T-helper 17 cell (primary cell): ENCODE data around the gene PIGU. TPM values are rescaled to one million over a fixed set of nuclear protein-coding genes. Genes with fewer than 3 reads are reported as not detected.
"Not testable (repeated sequence)": the region's sequence is repeated elsewhere in the genome, so short reads cannot be mapped to it uniquely, and the experiment has no call there.

Source experiments
- ATAC-seq: fragments of 150-1000 bp; cut with Tn5 transposase; 2 replicates; pipeline ENCODE4 v1.10.0; 2021; ENCODE audit warnings: mild to moderate bottlenecking, moderate library complexity
- DNase-seq, 3 donors: peaks; one replicate each; pipeline versions ENCODE4 v3.0.0 to v3.0.0-alpha.2; 2020 to 2021
- H3K9me3 ChIP-seq: one replicate; pipeline ENCODE4 v1.7.0; 2013; ENCODE audit warnings: low read length, mild to moderate bottlenecking; ENCODE audit not compliant: control insufficient read depth, poor library complexity, severe bottlenecking
- H3K27ac Mint-ChIP-seq: one replicate; pipeline ENCODE4 v1.8.0; 2022; ENCODE audit warnings: mild to moderate bottlenecking, moderate library complexity, mixed read lengths
- H3K27me3 Mint-ChIP-seq: one replicate; pipeline ENCODE4 v1.8.0; 2022; ENCODE audit warnings: mixed read lengths
- H3K36me3 Mint-ChIP-seq: one replicate; pipeline ENCODE4 v1.8.0; 2022; ENCODE audit warnings: low read depth, mixed read lengths
- H3K4me1 Mint-ChIP-seq: one replicate; pipeline ENCODE4 v1.8.0; 2022; ENCODE audit warnings: mild to moderate bottlenecking, mixed read lengths
- H3K4me3 Mint-ChIP-seq: one replicate; pipeline ENCODE4 v1.8.0; 2022; ENCODE audit warnings: mild to moderate bottlenecking, moderate library complexity, mixed read lengths
- total RNA-seq, 4 donors: library from RNA in 2 of 4; stranded (reverse) in 2 of 4; gene quantifications; one replicate each; pipeline ENCODE4 v1.2.3 and lab custom pipeline; 2022 to 2026

PIGU gene
- total RNA-seq (10 to 100 TPM in 1 of 2 donors, 1 to 10 TPM in 1; 8.4 to 10.2 TPM), total RNA-seq (lab: John Stamatoyannopoulos, UW) (8.6 to 8.8 reads per million in 2 donors)

GRCh38 chr20:34676642-34677373 is at the start of gene PIGU:
TSS of gene PIGU (minus strand) at chr20:34677092. CDS start at chr20:34677085, 7 bp downstream.
- no peaks in the 10 kb centered on the region for H3K9me3 ChIP-seq
- Mint-ChIP-seq H3K27me3 (no peaks in the 10 kb centered on the region), H3K27ac (peak within 1 kb of the TSS; percentile 84), H3K36me3 (no peaks in the 10 kb centered on the region), H3K4me1 (peaks cover 18% of the 10 kb centered on the region), H3K4me3 (peak within 1 kb of the TSS; percentile 98)
- DNase-seq = peak; percentile 92 to 94 (median 93)
- peak; percentile 97 for ATAC-seq

- H3K4me3 Mint-ChIP-seq = no peak overlapping the region
- peaks cover 11% of the 10 kb centered on the region for H3K4me1 Mint-ChIP-seq
- DNase-seq = no peak
- no peaks in the 10 kb centered on the region for H3K9me3 ChIP-seq
- no peak for ATAC-seq
- H3K27me3 Mint-ChIP-seq = no peaks in the 10 kb centered on the region
- H3K27ac Mint-ChIP-seq = no peak overlapping the region
- peaks cover 15% of the 10 kb centered on the region for H3K36me3 Mint-ChIP-seq
Observed at GRCh38 chr20:34724172-34724571, 47.3 kb upstream of the PIGU start.

- Mint-ChIP-seq H3K36me3 (peaks cover 15% of the 10 kb centered on the region), H3K4me1 (peaks cover 11% of the 10 kb centered on the region)
- H3K9me3 ChIP-seq, DNase-seq, H3K27ac Mint-ChIP-seq, ATAC-seq, H3K4me3 Mint-ChIP-seq, H3K27me3 Mint-ChIP-seq: not testable (repeated sequence)
Observed at GRCh38 chr20:34722560-34722959, 45.7 kb upstream of the PIGU start.

GRCh38 chr20:34720266-34720665 is 43.4 kb upstream of the PIGU start:
- no peaks in the 10 kb centered on the region for H3K27me3 Mint-ChIP-seq
- DNase-seq (no peak), ATAC-seq (no peak)
- peaks cover 3% of the 10 kb centered on the region for H3K4me1 Mint-ChIP-seq
- peaks cover 2% of the 10 kb centered on the region for H3K36me3 Mint-ChIP-seq
- no peaks in the 10 kb centered on the region for H3K9me3 ChIP-seq
- no peak overlapping the region for H3K27ac Mint-ChIP-seq
- H3K4me3 Mint-ChIP-seq = no peak overlapping the region

- not testable (repeated sequence) for H3K9me3 ChIP-seq, DNase-seq, H3K4me1 Mint-ChIP-seq, H3K4me3 Mint-ChIP-seq, ATAC-seq, H3K27ac Mint-ChIP-seq, H3K27me3 Mint-ChIP-seq, H3K36me3 Mint-ChIP-seq
Observed at GRCh38 chr20:34719242-34720017, 42.5 kb upstream of the PIGU start.

- Mint-ChIP-seq H3K4me1 (peaks cover 8% of the 10 kb centered on the region), H3K27ac (no peak overlapping the region), H3K27me3 (no peaks in the 10 kb centered on the region), H3K36me3 (peaks cover 3% of the 10 kb centered on the region), H3K4me3 (no peak overlapping the region)
- DNase-seq (no peak), ATAC-seq (no peak)
- no peaks in the 10 kb centered on the region for H3K9me3 ChIP-seq
Observed at GRCh38 chr20:34717230-34718095, 40.6 kb upstream of the PIGU start.

- no peaks in the 10 kb centered on the region for H3K9me3 ChIP-seq
- Mint-ChIP-seq H3K36me3 (peaks cover 3% of the 10 kb centered on the region), H3K27me3 (no peaks in the 10 kb centered on the region), H3K4me3 (no peak overlapping the region), H3K27ac (no peak overlapping the region), H3K4me1 (peaks cover 12% of the 10 kb centered on the region)
- DNase-seq (no peak), ATAC-seq (no peak)
Observed at GRCh38 chr20:34716921-34717229, 40.0 kb upstream of the PIGU start.

- H3K36me3 Mint-ChIP-seq = peaks cover 3% of the 10 kb centered on the region
- H3K4me3 Mint-ChIP-seq = no peak overlapping the region
- peaks cover 15% of the 10 kb centered on the region for H3K4me1 Mint-ChIP-seq
- ATAC-seq (no peak), DNase-seq (no peak)
- H3K27ac Mint-ChIP-seq = peak overlapping the region; percentile 16
- no peaks in the 10 kb centered on the region for H3K9me3 ChIP-seq
- H3K27me3 Mint-ChIP-seq = no peaks in the 10 kb centered on the region
Observed at GRCh38 chr20:34715384-34715783, 38.5 kb upstream of the PIGU start.

GRCh38 chr20:34713944-34714515 is 37.1 kb upstream of the PIGU start:
- H3K36me3 Mint-ChIP-seq, ATAC-seq, H3K9me3 ChIP-seq, H3K27me3 Mint-ChIP-seq, DNase-seq: not testable (repeated sequence)
- Mint-ChIP-seq H3K4me3 (peak overlapping the region; percentile 77), H3K4me1 (peaks cover 18% of the 10 kb centered on the region), H3K27ac (peak overlapping the region; percentile 49)

GRCh38 chr20:34713194-34713943 is 36.5 kb upstream of the PIGU start:
- ATAC-seq (no peak), DNase-seq (no peak)
- Mint-ChIP-seq H3K4me1 (peaks cover 22% of the 10 kb centered on the region), H3K4me3 (peak overlapping the region; percentile 77), H3K27me3 (no peaks in the 10 kb centered on the region), H3K36me3 (peaks cover 3% of the 10 kb centered on the region), H3K27ac (peak overlapping the region; percentile 49)
- no peaks in the 10 kb centered on the region for H3K9me3 ChIP-seq

GRCh38 chr20:34712525-34713192 is 35.8 kb upstream of the PIGU start:
- DNase-seq (no peak), ATAC-seq (no peak)
- peaks cover 23% of the 10 kb centered on the region for H3K4me1 Mint-ChIP-seq
- peak overlapping the region; percentile 93 for H3K27ac Mint-ChIP-seq
- no peak overlapping the region for H3K4me3 Mint-ChIP-seq
- no peaks in the 10 kb centered on the region for H3K27me3 Mint-ChIP-seq
- peaks cover 3% of the 10 kb centered on the region for H3K36me3 Mint-ChIP-seq
- no peaks in the 10 kb centered on the region for H3K9me3 ChIP-seq
